Stimulated activated CD4-positive, alpha-beta T cell treated with anti-CD3 and anti-CD28 coated beads, Interleukin-4, amount 100 ng/mL, for 48 hours (primary cell): ENCODE measurements around the gene SNU13.
"Not testable (repeated sequence)": the region's sequence is repeated elsewhere in the genome, so short reads cannot be mapped to it uniquely, and the experiment has no call there.

Experiments used
- DNase-seq, 2 donors: peaks; one replicate each; pipeline ENCODE4 v3.0.0-alpha.2; 2020; ENCODE audit warnings: low read depth in 2 of 2

Gene SNU13

GRCh38 chr22:41688365-41689211, at the start of gene SNU13:
Gene SNU13, minus strand, starts transcription at chr22:41688867. Its CDS starts 71 bp downstream, at chr22:41688796.
- peak; percentile 89 to 91 for DNase-seq

- not testable (repeated sequence) for DNase-seq
These were observed 44.6 kb upstream of the SNU13 start for GRCh38 chr22:41733241-41733640.

- DNase-seq: no peak
These were observed 43.6 kb upstream of the SNU13 start for GRCh38 chr22:41732096-41732772.

- DNase-seq: no peak
These were observed 42.9 kb upstream of the SNU13 start for GRCh38 chr22:41731609-41732008.

- DNase-seq: no peak
These were observed 36.9 kb upstream of the SNU13 start for GRCh38 chr22:41725510-41726110.

- DNase-seq: no peak
These were observed 33.8 kb upstream of the SNU13 start for GRCh38 chr22:41722496-41722895.

GRCh38 chr22:41713004-41713403, 24.3 kb upstream of the SNU13 start:
- DNase-seq: no peak

- no peak for DNase-seq
These were observed 20.7 kb upstream of the SNU13 start for GRCh38 chr22:41709341-41709740.

- DNase-seq: no peak
These were observed 14.1 kb upstream of the SNU13 start for GRCh38 chr22:41702763-41703162.

GRCh38 chr22:41700108-41700364, 11.4 kb upstream of the SNU13 start:
- DNase-seq: no peak

- DNase-seq: peak; percentile 89 to 90
These were observed 10.8 kb upstream of the SNU13 start, which contains the start of gene MEI1 for GRCh38 chr22:41699264-41700107. Gene MEI1, plus strand, starts transcription at chr22:41699503. Its CDS starts 36 bp downstream, at chr22:41699539.

GRCh38 chr22:41697126-41697775, 8.6 kb upstream of the SNU13 start:
- DNase-seq: peak; percentile 88 to 99

- no peak for DNase-seq
These were observed 8.0 kb upstream of the SNU13 start for GRCh38 chr22:41696703-41697102.

GRCh38 chr22:41695211-41695610, 6.5 kb upstream of the SNU13 start:
- no peak for DNase-seq

- DNase-seq: no peak
These were observed 1.8 kb upstream of the SNU13 start for GRCh38 chr22:41690476-41690875.

- DNase-seq: no peak
These were observed 734 bp downstream of the SNU13 start for GRCh38 chr22:41687901-41688364.

- not testable (repeated sequence) for DNase-seq
These were observed 1.8 kb downstream of the SNU13 start for GRCh38 chr22:41686890-41687289.

GRCh38 chr22:41684194-41684593, 4.5 kb downstream of the SNU13 start:
- DNase-seq: no peak

- no peak for DNase-seq
These were observed 5.1 kb downstream of the SNU13 start for GRCh38 chr22:41683616-41684015.

GRCh38 chr22:41683052-41683451, 5.6 kb downstream of the SNU13 start:
- no peak for DNase-seq
